Lung (tissue), 12 donors: ENCODE data around the gene GNG7. TPM values are rescaled to one million over a fixed set of nuclear protein-coding genes. Genes with fewer than 3 reads are reported as not detected.
A peak's percentile ranks its signal among the peaks of the same experiment; 100 is the strongest.

Experiments
- ATAC-seq: fragments of 200-7000 bp; cut with Tn5 transposase; one replicate; pipeline ENCODE4 v1.9.1; 2020; ENCODE audit warnings: moderate number of reproducible peaks; ENCODE audit not compliant: insufficient read depth, low FRiP score
- DNase-seq, 3 donors: peaks; one replicate each; pipeline ENCODE4 v3.0.0-alpha.2; 2013 to 2017
- H3K27ac ChIP-seq, 2 donors: one replicate each; pipeline ENCODE4 v1.5.1; 2013; ENCODE audit warnings: mild to moderate bottlenecking in 2 of 2, moderate library complexity in 2 of 2, control low read depth in 1 of 2, inconsistent platforms in 1 of 2, low read depth in 1 of 2, low read length in 1 of 2
- H3K27me3 ChIP-seq, 3 donors: one replicate each; pipeline ENCODE4 v1.5.1; 2013; ENCODE audit warnings: low read length in 2 of 3; ENCODE audit not compliant: control insufficient read depth in 3 of 3, insufficient read depth in 3 of 3
- H3K36me3 ChIP-seq, 4 donors: one replicate each; pipeline ENCODE4 v1.5.1; 2013; ENCODE audit warnings: low read length in 4 of 4, mild to moderate bottlenecking in 1 of 4, moderate library complexity in 1 of 4; ENCODE audit not compliant: control insufficient read depth in 4 of 4, insufficient read depth in 4 of 4
- H3K4me1 ChIP-seq, 5 donors: one replicate each; pipeline ENCODE4 v1.5.1; 2013; ENCODE audit warnings: low read length in 5 of 5, mild to moderate bottlenecking in 2 of 5, moderate library complexity in 1 of 5; ENCODE audit not compliant: control insufficient read depth in 5 of 5, insufficient read depth in 5 of 5
- H3K4me3 ChIP-seq: one replicate; pipeline ENCODE4 v1.5.1; 2013; ENCODE audit warnings: mild to moderate bottlenecking, control low read depth, moderate library complexity
- H3K9ac ChIP-seq, 2 donors: one replicate each; pipeline ENCODE4 v1.5.1; 2013; ENCODE audit warnings: low read length in 2 of 2, control low read depth in 1 of 2; ENCODE audit not compliant: insufficient read depth in 1 of 2
- H3K9me3 ChIP-seq, 4 donors: one replicate each; pipeline ENCODE4 v1.5.1; 2013; ENCODE audit warnings: low read length in 3 of 4, mild to moderate bottlenecking in 1 of 4, moderate library complexity in 1 of 4; ENCODE audit not compliant: control insufficient read depth in 4 of 4, insufficient read depth in 3 of 4
- WGBS, 2 donors: extraction: QIAGEN DNeasy Blood & Tissue Kit; methylation state at CpG; one replicate each; pipeline ENCODE4 v1.1.7; 2013; 5-methylcytosine and 5-hydroxymethylcytosine counted together
- polyA plus RNA-seq, 2 donors: library from polyadenylated mRNA; stranded (reverse); fragments of 200-250 nt; gene quantifications; one replicate each; pipeline ENCODE4 v1.2.1, GENCODE V29; 2013
- total RNA-seq, 2 donors: library from RNA; depleted of rRNA in 1 of 2; stranded (reverse); fragments of >200 nt in 1 of 2; gene quantifications; one replicate each; pipeline ENCODE4 v1.2.1, GENCODE V29; 2014 to 2021
- TF ChIP-seq, protein P1 (sequence below): IDR thresholded peaks from 2 replicates; pipeline ENCODE4 v1.5.1; 2012; ENCODE audit warnings: mild to moderate bottlenecking; ENCODE audit errors: control extremely low read depth, extremely low read depth
- donor health status: control.
- donor health status: control.
- donor health status: Bipolar disorder and iron deficiency.
- donor health status: healthy.
- donor health status: DM: yes; HTN: yes; CAD: no.

Gene GNG7
- total and polyA plus RNA-seq, 4 donors = 1.6 to 4.5 (median 2.8) TPM

DNA sequence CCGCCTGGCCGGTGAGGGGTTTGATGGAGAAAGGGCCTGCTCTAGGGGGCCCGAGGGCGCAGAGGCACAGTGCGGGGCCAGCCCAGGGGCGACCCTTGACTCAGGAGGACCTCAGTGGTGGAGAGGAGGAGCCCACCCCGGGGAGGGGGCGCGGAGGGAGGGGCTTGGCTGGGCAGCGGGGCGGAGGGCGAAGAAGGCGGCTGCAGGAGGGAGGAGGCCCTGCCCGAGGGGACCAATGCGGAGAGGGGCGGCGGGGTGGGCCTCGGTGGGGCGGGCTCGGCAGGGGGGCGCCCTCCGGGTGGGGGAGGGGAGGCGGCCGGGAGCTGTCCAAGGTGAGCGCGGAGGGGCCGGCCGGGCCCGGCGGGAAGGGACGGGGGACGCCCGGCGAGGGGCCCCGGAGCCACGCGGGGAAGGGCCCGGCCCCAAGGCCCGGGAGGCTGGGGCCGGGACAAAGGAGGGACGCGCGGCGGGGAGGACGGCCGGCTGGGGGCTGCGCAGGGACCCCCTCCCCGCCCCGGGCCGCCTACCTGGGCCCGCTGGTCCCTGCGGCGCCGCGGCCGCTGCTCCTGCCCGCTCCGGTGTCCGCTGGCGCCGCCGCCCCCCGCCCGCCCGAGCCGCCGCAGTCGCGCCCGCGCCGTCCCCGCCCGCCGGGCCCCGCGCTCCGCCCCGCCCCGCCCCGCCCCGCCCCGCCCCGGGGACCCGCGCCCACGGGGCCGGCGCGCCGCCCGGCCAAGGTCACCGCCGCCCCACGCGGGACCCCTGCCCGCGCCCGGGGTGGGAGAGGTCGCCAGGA, 18.5 kb upstream of the GNG7 start, which contains the start of gene DIRAS1:
TSS of gene DIRAS1 (minus strand) at position 596 of the 793 bp plus-strand sequence. CDS start 3,566 bp downstream, outside the sequence.
- Histone ChIP-seq H3K27ac (peak within 1 kb of the TSS in 1 of 2 donors; percentile 91), H3K4me3 (no peak within 1 kb of the TSS), H3K36me3 (no peaks in the 10 kb centered on the region), H3K9me3 (peaks cover 0 to 6% (median 0%) of the 10 kb centered on the region in 4 donors), H3K27me3 (peaks cover 0 to 21% (median 7%) of the 10 kb centered on the region in 3 donors), H3K9ac (no peak within 1 kb of the TSS), H3K4me1 (peaks cover 0 to 9% (median 0%) of the 10 kb centered on the region in 5 donors)
- TF ChIP-seq, protein P1, sequence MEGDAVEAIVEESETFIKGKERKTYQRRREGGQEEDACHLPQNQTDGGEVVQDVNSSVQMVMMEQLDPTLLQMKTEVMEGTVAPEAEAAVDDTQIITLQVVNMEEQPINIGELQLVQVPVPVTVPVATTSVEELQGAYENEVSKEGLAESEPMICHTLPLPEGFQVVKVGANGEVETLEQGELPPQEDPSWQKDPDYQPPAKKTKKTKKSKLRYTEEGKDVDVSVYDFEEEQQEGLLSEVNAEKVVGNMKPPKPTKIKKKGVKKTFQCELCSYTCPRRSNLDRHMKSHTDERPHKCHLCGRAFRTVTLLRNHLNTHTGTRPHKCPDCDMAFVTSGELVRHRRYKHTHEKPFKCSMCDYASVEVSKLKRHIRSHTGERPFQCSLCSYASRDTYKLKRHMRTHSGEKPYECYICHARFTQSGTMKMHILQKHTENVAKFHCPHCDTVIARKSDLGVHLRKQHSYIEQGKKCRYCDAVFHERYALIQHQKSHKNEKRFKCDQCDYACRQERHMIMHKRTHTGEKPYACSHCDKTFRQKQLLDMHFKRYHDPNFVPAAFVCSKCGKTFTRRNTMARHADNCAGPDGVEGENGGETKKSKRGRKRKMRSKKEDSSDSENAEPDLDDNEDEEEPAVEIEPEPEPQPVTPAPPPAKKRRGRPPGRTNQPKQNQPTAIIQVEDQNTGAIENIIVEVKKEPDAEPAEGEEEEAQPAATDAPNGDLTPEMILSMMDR = no peak
- 1 to 2% methylated on average over 16 to 100 of the region's 100 CpGs for WGBS, 2 donors
- no peak for DNase-seq
- ATAC-seq = no peak

DNA sequence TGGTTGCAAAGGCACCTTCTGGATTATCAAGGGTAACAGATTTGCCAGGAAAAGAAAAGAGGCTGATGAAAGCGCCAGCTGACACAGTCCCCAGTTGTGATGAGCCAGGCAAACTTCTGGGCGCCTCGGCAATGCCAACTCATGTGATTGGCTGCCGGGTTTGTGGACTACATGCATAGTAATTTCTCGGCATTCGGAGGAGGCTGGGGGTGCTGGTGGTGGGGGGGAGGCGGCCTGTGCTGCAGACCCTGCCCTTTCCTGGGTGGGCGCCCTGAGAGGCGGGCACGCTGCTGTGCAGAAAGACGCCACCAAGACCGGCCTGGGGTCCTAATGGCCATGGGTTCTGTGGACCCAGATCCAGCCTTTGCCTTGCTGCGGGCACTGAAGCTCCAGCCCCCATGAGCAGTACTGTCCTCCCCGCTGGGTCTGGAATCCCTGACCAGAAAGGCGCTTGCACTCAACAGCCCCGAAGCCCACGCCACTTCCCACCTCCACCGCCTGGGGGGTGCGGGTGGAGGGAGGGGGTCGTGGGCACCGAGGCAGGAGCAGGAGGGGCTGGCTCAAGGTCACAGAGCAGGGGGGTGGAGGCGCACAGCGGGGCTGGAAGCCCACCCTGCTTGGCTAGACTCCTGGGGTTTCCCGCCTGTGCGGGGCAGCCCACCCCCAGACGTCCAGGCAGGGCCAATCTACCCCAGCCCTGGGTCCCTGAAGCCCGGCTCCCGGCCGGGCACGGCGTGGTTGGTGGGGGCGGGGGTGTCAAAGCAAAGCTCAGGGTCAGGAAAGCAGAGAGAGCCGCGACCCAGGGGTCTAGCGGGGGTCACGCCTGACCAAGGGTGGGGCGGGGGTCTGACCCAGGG, 17.7 kb upstream of the GNG7 start:
- H3K36me3 ChIP-seq = no peaks in the 10 kb centered on the region
- peaks cover 0 to 9% (median 0%) of the 10 kb centered on the region in 5 donors for H3K4me1 ChIP-seq
- no peak for ATAC-seq
- no peak overlapping the region for H3K9ac ChIP-seq
- DNase-seq = no peak
- H3K9me3 ChIP-seq = peaks cover 0 to 13% (median under 1%) of the 10 kb centered on the region in 4 donors
- TF ChIP-seq, protein P1 = no peak
- no peak overlapping the region for H3K4me3 ChIP-seq
- WGBS, 2 donors = 4 to 5% methylated on average over 33 to 37 of the region's 37 CpGs
- peaks cover 0 to 21% (median 7%) of the 10 kb centered on the region in 3 donors for H3K27me3 ChIP-seq
- peak overlapping the region in 1 of 2 donors; percentile 91 for H3K27ac ChIP-seq

DNA sequence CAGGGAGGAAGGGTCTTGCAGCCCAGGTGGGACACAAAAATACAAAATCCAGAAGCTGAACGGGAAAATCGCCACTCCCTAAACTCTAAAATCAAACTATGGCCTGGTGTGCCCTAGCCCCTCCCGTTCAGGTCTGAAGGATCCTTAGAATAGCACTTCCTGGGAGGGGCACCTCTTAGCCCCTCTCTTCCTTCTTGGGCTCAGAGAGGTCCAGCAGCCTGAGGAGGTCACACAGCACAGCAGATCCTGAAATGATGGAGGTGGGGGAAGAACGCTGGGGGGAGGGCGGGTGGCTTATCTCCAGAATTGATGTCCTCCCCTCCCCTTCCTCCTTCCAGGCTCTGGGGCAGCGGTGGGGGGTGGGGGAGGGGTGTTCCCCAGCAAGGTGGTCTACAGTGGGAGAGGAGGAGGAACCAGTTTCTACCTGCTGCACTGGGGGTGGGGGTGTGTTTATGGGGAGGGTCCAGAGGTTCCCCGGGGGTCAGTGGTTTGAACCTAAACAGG, 16.8 kb upstream of the GNG7 start:
- Histone ChIP-seq H3K9ac (no peak overlapping the region), H3K4me3 (no peak overlapping the region), H3K27ac (peak overlapping the region in 1 of 2 donors; percentile 87), H3K36me3 (no peaks in the 10 kb centered on the region), H3K27me3 (peaks cover 0 to 19% (median 7%) of the 10 kb centered on the region in 3 donors), H3K4me1 (peaks cover 0 to 9% (median 0%) of the 10 kb centered on the region in 5 donors), H3K9me3 (peaks cover 0 to 17% (median under 1%) of the 10 kb centered on the region in 4 donors)
- DNase-seq (no peak), ATAC-seq (no peak)
- 27 to 57% methylated on average over 6 to 7 of the region's 7 CpGs for WGBS, 2 donors
- TF ChIP-seq, protein P1 = no peak
